HG02678 (cell line): Measurements from ENCODE around the gene CHD1.

Experiments used
- ATAC-seq: cut with Tn5 transposase; IDR thresholded peaks from one replicate; pipeline ENCODE4 v1.9.1; 2021; ENCODE audit warnings: mild to moderate bottlenecking, moderate library complexity; ENCODE audit not compliant: unreplicated experiment

Gene CHD1

DNA sequence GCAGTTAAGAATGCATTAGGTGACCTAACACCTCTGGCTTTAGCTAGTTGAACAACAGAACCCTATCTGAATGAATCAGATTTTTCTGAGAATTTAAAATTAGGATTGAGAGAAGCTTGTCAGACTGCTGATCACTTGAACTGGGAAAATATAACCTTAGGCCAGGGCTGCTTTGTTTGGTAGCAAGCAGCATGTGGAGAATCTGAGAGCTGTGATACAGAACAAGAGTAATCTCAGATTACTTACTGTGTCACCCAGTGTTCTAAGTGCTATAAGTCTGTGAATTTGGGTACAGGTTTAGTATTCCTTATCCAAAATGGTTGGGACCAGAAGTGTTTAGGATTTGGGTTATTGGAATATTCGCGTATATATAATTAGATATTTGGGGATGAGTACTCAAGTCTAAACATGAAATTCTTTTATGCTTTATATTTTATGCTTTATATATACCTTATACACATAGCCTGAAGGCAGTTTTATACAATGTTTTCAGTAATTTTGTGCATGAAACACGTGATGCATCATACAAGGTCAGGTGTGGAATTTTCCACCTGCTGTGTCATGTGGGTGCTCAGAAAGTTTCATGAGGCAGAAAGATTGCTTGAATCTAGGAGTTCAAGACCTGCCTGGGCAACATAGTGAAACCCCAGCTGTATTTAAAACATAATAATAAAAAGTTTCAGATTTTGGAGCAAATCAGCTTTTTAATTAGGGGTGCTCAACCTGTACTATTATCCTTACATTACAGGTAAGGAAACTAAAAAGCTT is 8.3 kb upstream of the CHD1 start:
- no peak for ATAC-seq

DNA sequence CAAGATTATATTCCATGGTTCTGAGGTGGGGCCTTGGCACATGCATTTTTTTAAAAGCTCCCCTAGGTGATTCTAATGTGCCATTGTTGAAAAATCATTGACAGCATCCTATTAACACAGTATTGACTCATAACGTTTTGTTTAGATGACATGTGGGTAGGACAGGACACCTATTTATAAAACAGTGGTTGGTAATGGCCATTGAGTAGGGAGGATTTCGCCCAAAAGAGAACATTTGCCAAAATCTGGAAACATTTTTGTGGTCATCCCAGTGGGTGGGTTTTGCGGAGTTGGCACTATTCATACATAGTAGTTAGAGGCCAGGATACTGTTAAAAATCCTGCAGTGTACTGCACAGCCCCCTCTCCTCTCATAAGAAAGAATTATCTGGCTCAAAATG is 6.4 kb upstream of the CHD1 start:
- no peak for ATAC-seq

DNA sequence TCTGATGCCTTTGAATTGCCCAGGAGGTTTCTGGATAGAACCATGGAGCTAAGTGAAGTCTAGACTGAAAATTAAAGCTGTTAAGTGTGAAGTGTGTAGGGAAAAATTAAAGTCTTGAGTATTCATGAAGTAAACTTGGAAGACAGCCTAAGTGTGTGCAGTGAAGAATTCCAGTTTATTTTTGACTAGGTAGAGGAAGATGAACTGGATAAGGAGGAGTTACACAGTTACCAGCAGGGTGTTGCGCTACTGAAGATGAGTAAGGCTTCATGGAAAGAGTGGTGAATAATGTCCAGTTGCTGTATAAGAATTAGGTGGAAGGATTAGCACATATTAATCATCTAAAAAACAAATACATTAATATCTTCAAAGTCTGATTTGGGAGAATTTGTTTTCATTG is 5.7 kb upstream of the CHD1 start:
- ATAC-seq = no peak

DNA sequence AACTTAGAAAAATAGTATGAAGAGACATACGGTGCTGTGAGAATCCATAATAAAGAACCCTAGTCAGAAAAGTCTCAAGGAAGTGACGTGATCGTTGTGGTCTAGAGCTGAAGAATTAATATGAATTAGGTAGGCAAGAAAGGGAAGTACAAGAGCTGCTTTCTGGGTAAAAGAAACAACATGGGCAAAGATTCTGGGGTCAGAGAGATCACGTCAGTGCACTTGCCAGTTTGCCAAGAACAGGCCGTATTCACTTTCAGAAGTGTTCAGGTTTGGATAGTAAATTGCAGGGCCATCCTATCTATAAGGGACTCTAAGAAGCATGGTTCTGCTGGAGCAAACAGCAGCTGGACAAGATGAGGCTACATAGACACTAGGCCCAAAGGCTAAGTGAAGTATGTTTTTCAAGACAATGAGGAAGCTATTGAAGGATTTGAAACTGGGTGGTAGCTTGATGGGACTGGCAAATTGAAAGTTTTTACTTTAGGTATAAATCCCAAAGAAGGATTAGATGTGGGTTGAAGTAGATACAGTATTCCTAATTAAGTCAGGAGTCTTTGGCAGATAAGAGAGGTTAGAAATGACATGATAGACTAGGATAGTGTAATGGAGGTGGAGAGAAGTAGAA is 4.8 kb upstream of the CHD1 start:
- ATAC-seq = peak; percentile 18

DNA sequence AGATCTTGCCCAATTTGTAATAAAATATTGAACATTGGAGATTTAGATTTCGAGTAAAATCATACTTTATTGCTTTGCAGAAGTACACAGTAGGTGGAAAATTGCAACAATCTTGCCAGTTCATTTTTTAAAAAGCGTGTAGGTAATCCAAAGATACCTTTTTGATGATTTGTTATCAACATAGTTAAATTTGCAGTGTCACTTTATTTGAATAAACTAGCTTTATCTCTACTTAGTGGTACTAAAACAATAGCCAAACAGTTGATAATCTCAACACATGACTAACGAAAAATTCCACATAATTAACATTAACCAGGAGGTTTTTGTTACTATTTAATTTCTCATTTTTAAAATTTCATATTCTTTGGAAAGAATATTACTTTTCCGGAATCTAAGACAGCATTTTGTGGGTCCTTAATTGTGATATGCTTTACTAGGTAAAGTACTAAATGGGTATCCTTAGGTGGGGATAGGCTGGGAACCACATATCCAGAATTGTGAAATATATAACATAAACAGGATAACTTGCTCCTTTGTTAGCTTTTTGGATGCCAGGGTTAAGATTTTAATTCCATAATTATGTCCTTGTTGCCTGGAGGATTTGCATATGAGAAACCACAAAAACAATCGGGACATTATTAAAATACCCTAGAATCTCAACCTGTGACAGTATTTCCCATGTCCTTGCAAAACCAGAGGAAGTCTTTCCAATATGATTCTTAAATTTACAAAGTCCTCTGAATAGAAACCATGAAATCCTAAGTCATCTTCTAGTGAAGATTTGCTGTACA is 2.4 kb upstream of the CHD1 start:
- ATAC-seq = no peak

DNA sequence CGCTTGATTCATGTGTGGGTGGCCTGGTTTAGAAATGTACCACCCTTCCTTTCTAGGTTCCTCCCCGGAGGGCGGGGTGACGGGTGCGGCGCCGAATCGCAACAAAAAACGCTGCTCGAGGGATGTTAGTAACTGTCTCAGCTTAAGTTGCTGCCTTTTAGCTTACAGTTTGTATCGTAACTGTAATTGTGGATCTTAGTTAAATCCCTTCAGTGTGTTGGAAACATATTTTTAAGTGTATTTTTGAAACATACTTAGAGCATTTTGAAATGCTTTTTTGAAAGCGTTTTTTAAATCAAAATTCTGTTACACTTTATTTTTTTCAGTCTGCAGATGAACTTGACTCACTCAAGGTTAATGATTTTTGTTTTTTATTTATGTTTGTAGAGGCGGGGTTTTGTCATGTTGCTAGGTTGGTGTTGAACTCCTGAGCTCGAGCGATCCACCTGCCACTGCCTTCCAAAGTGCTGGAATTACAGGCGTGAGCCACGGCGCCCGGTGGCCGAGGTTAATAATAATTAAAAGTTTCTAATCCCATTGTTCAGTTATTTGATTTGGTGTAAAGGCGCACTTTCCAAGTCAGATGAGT is 997 bp upstream of the CHD1 start:
- peak; percentile 63 for ATAC-seq

DNA sequence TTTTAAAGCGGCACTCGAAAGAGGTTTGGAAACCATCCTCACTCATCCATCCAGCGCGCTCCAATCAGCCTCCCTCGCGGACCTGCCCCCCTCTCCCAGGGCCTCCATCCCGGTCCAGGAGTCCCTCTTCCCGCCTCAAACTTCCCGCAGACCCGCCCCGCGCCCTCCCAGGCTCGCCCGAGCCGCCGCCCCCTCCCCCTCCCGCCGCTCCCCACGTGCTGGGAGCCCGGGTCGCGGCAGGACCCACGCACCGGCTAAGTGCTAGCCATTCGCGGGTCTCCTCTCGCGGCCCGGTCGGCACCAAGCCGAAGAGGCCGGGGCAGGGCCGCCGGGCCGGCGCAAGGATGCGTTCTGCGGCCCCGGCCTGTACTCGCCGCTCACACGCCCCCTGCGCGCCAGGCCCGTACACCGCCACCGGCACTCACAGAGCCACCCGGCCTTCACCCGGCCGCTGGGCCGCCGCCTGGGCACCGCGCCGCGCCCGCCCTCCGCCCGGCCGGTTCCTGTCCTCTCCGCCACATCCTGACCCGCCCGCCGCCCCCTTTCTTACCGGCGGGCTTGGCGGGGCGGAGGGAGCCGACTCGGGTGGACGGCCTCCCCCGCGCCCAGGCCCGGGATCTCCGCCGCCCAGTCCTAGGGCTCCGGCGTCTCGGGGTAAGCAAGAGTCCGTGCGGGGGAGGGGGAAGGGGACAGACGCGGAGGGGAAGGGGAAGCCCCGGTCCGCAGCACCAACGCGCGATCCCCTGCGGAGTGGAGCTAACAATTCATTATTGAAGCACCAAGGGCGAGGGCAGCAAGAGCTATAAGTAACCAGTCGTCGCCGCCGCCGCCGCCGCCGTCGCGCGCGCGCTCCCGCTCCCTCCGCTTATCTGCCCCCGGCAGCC is 576 bp downstream of the CHD1 start:
- peak; percentile 25 for ATAC-seq

DNA sequence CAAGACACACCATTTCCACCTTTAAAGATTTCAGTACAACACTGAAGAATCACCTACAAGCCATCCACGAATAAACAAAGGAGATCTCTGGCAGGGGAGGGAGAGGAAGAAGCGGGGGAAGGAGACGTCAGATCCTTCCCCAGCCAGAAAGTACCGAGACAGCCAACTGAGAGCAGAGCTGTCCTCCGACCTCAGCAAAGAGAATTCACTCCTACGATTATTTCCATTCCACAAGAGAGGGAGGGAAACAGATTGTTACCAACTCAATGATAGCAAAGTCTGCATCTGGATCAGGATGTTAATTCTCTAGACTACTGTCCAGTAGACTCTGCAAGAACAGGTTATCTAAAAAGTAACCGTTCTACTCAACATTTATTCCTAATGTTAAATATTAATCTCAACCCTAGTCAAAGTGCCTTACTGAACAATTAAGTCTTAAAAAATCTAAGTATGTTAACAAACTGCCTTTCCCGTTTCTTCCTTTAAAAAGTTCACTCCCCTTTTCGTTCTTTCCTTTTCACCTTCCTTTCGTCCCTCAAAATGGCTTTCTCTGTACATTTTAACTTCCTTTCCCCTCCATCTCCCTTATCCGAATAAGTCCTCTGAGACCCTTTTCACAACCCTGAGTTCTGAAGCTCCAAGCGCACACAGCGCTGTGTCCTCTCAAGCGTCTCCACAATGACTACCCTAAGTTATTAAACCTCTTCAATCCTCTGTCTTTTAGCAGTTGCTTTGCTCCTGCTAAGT is 1.4 kb downstream of the CHD1 start:
- ATAC-seq = peak; percentile 18

DNA sequence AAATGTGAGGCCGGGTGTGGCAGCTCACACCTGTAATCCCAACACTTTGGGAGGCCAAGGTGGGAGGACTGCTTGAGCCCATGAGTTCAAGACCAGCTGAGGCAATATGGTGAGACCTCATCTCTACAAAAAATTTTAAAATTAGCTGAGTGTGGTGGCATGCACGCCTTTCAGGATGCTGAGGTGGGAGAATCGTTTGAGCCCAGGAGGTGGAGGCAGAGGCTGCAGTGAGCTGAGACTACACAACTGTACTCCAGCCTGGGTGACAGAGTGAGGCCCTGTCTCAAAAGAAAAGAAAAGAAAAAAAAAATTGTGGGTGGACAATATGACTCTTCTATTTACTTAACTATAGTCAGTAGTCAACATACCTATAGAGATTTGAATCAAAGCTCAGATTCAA is 4.8 kb downstream of the CHD1 start:
- ATAC-seq = no peak

DNA sequence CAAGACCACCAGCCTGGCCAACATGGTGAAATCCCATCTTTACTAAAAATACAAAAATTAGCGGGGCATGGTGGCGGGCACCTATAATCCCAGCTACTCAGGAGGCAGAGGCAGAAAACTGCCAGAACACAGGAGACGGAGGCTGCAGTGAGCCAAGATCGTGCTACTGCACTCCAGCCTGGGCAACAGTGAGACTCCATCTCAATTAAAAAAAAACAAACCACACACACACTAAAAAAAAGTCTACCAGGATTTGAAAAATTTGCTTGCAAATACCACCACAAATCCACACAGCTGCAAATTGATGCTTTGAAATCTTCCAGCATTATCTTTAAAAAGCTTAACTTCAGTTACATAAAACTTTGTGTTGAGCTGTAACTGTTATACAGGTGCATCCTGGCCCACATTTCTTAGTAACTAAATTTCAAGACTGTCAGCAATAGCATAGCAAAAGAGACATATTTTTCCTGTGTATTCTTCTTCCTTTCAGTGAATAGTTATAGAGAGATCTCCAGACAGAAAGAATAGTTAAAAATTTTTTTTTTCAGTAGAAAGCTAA is 6.8 kb downstream of the CHD1 start:
- no peak for ATAC-seq

DNA sequence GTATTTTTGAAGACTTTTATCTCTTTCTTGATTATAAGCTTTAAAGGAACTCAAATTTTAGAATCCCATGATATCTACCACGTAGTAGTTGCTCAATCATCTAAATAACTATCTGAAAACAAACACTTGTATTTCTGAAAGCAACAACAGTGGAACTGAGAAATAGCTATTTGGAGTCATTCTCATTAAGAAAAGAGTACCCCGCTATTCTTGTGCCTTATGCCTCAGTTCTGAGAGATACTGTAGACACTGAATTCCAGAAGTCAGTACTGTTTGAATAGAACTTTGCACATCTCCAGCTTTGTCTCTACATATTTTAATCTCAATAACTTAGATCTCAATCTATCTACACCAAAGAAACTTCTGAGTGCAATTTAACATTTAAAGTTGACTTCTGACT is 11.4 kb downstream of the CHD1 start:
- no peak for ATAC-seq

DNA sequence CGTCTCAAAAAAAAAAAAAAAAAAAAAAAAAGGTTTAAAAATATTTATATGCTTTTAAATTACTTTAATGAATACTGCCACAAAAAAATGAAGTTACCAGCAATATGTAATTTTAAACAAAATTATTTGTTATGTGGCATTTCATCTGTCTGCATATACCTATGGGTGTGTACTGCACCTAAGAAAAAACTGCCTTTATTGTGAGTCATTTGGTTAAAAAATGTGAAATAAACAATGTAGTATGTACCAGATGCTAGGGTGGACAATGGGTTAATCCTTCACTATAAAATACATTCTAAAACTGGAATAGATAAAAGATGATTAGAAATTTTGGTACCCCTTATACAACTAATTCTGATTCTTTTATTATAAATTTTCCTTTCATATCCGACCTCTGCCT is 12.3 kb downstream of the CHD1 start:
- ATAC-seq = no peak

DNA sequence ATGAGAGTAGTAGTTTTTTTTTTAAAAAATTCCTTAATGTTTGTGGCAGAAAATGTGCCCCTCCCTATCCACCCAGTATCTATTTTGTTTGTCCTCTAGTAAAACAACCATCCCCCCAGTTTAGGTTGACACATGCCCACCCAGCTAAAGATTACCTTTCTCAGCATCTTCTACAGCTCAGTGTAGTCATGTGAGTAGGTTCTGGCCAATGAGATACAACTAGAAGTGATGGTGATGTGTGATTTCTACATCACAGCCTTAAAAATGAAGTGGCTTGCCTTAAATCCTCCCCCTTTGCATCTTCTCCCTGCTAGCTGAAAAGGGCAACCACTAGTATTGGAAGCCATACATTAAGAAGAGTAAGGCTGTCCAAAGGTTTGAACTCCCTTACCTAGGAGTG is 14.9 kb downstream of the CHD1 start:
- no peak for ATAC-seq

DNA sequence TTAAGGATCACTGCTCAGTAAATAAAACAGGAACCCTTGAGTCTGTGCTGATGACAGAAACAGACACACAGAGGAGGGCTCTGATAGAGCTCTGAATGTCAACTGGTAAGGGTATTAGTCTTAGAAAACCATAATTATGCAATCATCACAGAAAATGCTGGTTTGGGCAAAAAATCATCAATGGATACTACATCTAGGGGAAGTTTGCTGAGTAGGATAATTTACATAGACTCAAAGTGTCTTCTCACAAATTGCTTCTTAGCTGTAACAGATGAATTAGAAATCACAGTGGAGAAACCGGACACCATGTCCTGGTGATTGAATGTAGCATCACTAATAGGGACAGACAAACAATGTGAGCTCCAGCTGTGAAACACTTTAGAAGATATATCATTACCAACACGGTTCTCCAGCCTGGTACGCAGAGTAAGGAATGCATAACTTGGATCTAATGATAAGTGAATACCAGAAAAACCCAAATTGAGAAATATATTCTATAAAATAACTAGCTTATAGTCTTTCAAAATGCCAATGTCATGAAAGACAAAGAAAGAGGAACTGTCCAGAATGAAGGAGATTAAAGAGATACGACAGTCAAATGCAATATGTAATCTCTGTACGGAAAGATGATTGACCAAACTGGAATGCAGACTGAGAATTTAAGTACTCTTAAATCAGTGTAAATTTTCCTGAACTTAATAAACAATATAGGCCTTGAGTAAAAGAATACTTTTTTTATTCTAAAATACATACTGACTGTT is 17.3 kb downstream of the CHD1 start:
- ATAC-seq = no peak

DNA sequence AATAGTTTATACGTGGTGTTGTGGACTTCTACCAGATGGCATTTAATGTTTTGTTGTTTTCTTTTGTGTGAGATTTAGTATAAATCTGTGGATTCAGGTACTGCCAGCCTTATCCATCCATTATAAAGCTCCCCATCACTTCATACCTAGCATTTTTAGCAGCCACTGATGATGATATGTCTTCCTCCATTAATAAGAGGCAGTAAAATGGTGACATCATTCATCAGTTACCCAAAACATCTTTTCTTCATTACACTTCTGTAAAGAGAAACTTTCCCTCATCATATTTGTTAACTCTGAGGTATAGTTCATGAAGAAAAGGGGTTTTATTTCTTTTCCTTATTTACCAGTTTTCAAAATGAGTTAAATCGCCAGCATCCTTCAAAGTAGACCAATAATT is 19.4 kb downstream of the CHD1 start:
- ATAC-seq = no peak

DNA sequence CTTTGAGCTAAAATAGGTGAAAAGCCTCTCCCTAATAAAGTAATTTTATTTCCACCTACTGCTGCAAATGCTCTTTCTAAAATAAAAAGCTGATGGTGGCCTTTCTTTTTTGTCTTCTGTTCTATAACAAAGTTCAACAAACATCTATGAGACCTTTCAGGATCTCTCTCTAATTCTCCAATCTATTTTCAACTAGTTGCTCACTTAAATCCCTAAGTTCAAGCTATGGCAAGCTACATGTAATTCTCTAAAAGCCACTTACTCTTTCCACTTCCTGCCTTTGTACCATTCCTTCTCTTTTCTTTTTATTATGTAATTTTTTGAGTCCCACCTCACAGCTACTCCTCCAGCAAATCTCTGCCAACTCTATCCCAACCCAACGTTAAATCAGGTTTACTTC is 20.9 kb downstream of the CHD1 start:
- no peak for ATAC-seq

DNA sequence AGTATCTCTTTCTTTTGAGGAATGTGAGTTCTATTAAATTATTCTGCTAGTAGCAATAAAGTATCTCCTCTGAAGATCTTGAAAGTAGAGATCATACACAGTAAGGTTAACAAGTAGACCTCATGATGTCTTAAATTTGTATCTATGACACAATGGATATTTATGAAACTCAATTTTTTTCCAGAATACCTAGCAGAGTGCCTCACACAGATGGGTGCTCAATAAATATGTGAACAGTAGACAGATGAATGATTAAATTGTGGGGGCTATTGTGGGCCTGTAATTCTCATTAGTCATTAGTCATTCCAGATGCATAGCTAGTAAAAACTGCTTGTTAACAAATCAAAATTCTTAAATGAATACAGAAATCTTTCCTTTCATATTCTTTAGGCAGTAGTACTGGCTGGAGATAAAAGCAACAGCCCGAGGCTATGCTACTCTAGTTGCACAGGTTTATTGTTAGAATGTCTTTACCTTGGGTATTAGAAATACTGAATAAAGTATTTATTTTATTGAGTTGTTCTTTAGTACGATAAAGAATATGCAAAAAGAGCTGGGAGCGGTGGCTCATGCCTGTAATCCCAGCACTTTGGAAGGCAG is 22.0 kb downstream of the CHD1 start:
- ATAC-seq = no peak

DNA sequence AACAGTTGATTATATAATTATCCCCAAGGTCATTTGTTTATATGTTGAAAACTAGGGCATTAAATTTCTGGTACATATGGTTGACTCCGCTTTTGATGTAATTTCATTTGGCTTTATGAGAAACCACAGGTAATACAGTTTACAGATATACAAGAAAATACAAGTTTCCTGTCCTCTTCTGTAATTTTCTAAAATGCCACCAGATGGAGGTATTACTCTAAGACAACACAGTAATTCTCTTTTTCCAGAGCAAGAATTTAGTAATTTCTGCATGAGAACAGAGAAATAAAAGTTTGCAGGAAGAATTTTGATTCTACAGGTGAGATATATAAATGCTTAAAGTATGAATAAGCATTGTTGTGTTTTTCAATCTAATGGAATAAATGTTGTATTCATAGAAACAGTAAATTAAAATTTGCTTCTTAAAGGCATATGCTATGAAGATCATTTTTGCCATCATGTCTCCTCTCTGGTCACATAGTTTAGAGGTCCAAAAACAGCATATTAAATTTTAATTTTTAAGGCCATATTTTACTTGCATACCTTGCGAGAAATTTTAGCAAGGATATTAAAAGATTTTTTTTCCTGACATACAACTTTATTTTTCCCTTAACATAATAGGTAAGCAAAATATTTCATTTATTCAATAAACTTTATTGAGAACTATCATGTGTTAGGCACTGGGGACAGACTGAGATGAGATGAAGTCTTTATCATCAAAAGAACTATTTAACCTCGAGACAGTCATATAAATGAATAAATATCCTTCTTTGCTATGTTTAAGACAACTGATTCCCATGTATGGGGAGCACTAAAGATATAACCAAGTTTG is 22.7 kb downstream of the CHD1 start:
- peak; percentile 47 for ATAC-seq
